Measurements from ENCODE around the gene C16orf82.

Gene C16orf82

DNA sequence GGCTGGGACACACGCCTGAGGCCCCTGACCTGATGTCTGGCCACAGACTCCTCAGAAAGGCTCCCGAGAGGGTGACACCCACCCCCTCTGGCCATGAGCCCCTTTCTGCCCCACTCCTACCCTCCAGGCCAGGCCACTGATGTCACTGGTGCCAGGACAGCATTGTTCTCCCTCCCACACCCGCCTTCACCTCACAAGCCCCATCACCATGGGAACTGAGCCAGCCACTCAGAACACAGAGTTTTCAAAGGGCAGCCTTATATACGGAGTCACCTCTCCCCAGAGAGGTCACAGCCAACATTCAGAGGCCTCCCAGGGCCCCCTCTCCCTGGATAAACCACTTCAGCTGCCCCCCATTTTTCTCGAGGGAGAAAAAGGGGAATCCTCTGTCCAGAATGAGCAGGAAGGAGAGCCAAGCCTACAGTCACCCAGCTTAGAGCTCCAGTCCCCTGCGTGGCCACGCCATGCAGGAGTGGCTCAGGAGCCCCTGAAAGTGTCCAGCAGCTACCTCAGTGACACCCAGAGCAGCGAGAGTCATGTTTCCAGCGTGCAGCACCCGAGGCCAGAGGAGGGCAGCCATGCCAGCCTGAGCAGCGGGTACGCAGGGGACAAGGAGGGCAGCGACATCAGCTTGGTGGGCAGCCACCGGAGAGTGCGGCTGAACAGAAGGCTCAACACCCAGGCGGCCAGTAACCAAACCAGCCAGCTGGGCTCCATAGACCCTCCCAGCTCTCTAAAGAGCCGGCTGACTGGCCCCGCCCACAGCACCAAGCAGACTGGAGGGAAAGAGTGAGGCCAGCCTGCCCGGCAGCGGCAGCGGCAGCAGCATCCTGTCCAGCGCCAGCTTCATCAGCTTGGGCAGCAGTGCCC lies at the start of gene C16orf82:
C16orf82 (plus strand) TSS at position 260 of the 870 bp plus-strand sequence.
- H3K36me3 ChIP-seq (ENCODE audit: insufficient read depth, low read length) = no peaks in the 10 kb centered on the region
- H3K4me1 ChIP-seq (ENCODE audit: insufficient read depth, low read length) = no peaks in the 10 kb centered on the region
- H3K9me3 ChIP-seq (ENCODE audit: control insufficient read depth, insufficient read depth, low read length) = no peaks in the 10 kb centered on the region
- no peak within 1 kb of the TSS for H3K9ac ChIP-seq (ENCODE audit: low read depth, low read length)

- no peaks in the 10 kb centered on the region for H3K9me3 ChIP-seq (ENCODE audit: control insufficient read depth, insufficient read depth, low read length)
- no peak overlapping the region for H3K9ac ChIP-seq (ENCODE audit: low read depth, low read length)
- no peaks in the 10 kb centered on the region for H3K36me3 ChIP-seq (ENCODE audit: insufficient read depth, low read length)
- no peaks in the 10 kb centered on the region for H3K4me1 ChIP-seq (ENCODE audit: insufficient read depth, low read length)
Measured at GRCh38 chr16:27020031-27020430, 46.7 kb upstream of the C16orf82 start.

- no peak overlapping the region for H3K9ac ChIP-seq (ENCODE audit: low read depth, low read length)
- no peaks in the 10 kb centered on the region for H3K36me3 ChIP-seq (ENCODE audit: insufficient read depth, low read length)
- H3K4me1 ChIP-seq (ENCODE audit: insufficient read depth, low read length) = no peaks in the 10 kb centered on the region
- H3K9me3 ChIP-seq (ENCODE audit: control insufficient read depth, insufficient read depth, low read length) = no peaks in the 10 kb centered on the region
Measured at GRCh38 chr16:27024010-27024409, 42.7 kb upstream of the C16orf82 start.

GRCh38 chr16:27025581-27025980 lies 41.1 kb upstream of the C16orf82 start:
- H3K9me3 ChIP-seq (ENCODE audit: control insufficient read depth, insufficient read depth, low read length) = no peaks in the 10 kb centered on the region
- no peaks in the 10 kb centered on the region for H3K36me3 ChIP-seq (ENCODE audit: insufficient read depth, low read length)
- H3K9ac ChIP-seq (ENCODE audit: low read depth, low read length) = no peak overlapping the region
- no peaks in the 10 kb centered on the region for H3K4me1 ChIP-seq (ENCODE audit: insufficient read depth, low read length)

DNA sequence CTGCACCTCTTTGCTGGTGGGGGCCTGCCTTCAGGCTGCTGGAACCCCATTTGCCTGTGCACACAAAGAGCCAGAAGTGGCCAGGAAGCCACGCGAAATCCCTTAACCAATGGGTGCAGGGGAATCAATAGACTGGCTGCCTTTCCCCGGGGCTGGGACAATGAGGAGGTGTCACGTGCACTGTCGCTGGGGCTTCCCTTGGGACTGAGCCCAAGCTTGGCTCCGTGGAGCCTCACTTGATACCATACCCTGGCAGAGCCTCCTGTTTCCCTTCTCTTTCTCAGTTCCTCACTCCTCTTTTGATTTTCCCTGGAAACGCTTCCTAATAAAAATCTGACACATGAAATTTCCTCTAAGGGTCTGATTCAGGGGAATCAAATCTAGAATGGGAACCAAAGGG lies 38.8 kb upstream of the C16orf82 start:
- H3K9ac ChIP-seq (ENCODE audit: low read depth, low read length) = no peak overlapping the region
- H3K4me1 ChIP-seq (ENCODE audit: insufficient read depth, low read length) = no peaks in the 10 kb centered on the region
- no peaks in the 10 kb centered on the region for H3K9me3 ChIP-seq (ENCODE audit: control insufficient read depth, insufficient read depth, low read length)
- H3K36me3 ChIP-seq (ENCODE audit: insufficient read depth, low read length) = no peaks in the 10 kb centered on the region

- no peaks in the 10 kb centered on the region for H3K4me1 ChIP-seq (ENCODE audit: insufficient read depth, low read length)
- no peak overlapping the region for H3K9ac ChIP-seq (ENCODE audit: low read depth, low read length)
- H3K36me3 ChIP-seq (ENCODE audit: insufficient read depth, low read length) = no peaks in the 10 kb centered on the region
- H3K9me3 ChIP-seq (ENCODE audit: control insufficient read depth, insufficient read depth, low read length) = no peaks in the 10 kb centered on the region
Measured at GRCh38 chr16:27028591-27029110, 38.1 kb upstream of the C16orf82 start.

DNA sequence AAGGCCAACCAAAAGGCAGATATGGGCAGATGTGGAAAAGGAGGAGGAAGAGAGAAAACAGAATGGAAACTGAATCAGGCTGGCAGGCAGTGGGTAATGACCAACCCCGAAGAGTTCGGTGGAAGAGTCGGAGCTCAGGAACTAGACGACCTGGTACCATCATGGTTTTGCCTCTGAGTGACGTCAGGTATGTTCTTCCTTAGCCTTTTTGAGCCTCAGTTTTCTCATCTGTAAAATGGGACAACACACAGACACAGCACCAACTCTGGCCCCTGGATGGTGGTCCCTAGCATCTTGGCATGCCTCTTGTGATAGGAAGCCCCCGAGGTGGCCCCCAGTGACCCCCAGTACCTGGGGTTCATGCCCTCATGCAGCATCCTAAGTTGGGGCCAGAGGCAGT lies 37.2 kb upstream of the C16orf82 start:
- Histone ChIP-seq H3K36me3 (ENCODE audit: insufficient read depth, low read length) (no peaks in the 10 kb centered on the region), H3K9ac (ENCODE audit: low read depth, low read length) (no peak overlapping the region), H3K9me3 (ENCODE audit: control insufficient read depth, insufficient read depth, low read length) (no peaks in the 10 kb centered on the region), H3K4me1 (ENCODE audit: insufficient read depth, low read length) (no peaks in the 10 kb centered on the region)

- H3K9me3 ChIP-seq (ENCODE audit: control insufficient read depth, insufficient read depth, low read length) = no peaks in the 10 kb centered on the region
- H3K36me3 ChIP-seq (ENCODE audit: insufficient read depth, low read length) = no peaks in the 10 kb centered on the region
- no peaks in the 10 kb centered on the region for H3K4me1 ChIP-seq (ENCODE audit: insufficient read depth, low read length)
- no peak overlapping the region for H3K9ac ChIP-seq (ENCODE audit: low read depth, low read length)
Measured at GRCh38 chr16:27033281-27033979, 33.3 kb upstream of the C16orf82 start.

DNA sequence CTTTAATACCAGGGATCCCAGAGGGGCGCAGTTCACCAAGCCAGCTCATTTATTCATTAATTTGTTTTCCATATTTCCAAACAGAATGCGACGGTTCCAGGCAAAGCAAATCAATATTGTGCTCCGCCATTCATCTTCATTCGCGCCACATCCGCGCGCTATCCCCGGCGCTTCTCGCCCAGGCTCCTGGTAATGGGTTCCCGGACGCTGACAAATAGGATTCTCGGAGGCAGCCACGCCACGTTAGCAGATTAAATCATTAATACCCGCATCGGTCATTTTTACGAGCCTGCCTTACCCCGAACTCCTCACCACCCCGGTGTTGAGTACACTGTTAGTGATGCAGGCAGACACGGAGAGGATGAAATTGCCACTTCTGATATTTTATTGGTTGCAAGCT lies 26.0 kb upstream of the C16orf82 start:
- Histone ChIP-seq H3K9me3 (ENCODE audit: control insufficient read depth, insufficient read depth, low read length) (no peaks in the 10 kb centered on the region), H3K4me1 (ENCODE audit: insufficient read depth, low read length) (no peaks in the 10 kb centered on the region), H3K9ac (ENCODE audit: low read depth, low read length) (no peak overlapping the region), H3K36me3 (ENCODE audit: insufficient read depth, low read length) (no peaks in the 10 kb centered on the region)

DNA sequence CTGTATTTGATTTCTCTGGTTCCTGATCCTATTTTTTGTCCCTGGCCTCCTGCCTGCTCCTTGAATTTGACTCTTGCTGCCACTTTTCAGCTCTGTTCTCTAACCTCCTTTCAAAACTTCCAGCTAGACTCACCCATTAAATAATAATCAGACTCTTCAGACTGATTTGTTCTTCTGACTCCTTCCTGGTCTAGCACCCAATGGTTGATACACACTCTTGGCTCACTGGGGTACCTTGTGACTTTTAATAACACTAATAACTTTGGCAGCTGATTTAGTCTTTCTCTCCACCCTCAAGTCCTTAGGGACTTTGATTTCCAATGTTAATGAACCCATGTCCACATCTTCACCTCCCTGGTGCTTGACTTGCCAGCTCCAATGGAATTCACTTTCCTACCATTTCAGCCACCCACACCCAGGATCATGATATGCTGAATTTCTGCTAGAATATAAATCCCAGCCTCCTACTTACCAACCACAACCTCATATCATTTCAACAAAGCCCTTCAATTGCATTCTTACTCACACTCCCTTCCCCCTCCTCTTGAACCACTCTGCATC lies 19.7 kb upstream of the C16orf82 start:
- Histone ChIP-seq H3K9ac (ENCODE audit: low read depth, low read length) (no peak overlapping the region), H3K36me3 (ENCODE audit: insufficient read depth, low read length) (no peaks in the 10 kb centered on the region), H3K4me1 (ENCODE audit: insufficient read depth, low read length) (0 out of 2 replicates have a peak, but pooled peaks cover 3% of the 10 kb centered on the region), H3K9me3 (ENCODE audit: control insufficient read depth, insufficient read depth, low read length) (no peaks in the 10 kb centered on the region)

- no peak overlapping the region for H3K9ac ChIP-seq (ENCODE audit: low read depth, low read length)
- H3K9me3 ChIP-seq (ENCODE audit: control insufficient read depth, insufficient read depth, low read length) = no peaks in the 10 kb centered on the region
- H3K4me1 ChIP-seq (ENCODE audit: insufficient read depth, low read length) = 0 out of 2 replicates have a peak, but pooled peaks cover 3% of the 10 kb centered on the region
- no peaks in the 10 kb centered on the region for H3K36me3 ChIP-seq (ENCODE audit: insufficient read depth, low read length)
Measured at GRCh38 chr16:27048316-27048715, 18.4 kb upstream of the C16orf82 start.

- H3K4me1 ChIP-seq (ENCODE audit: insufficient read depth, low read length) = 0 out of 2 replicates have a peak, but pooled peaks cover 3% of the 10 kb centered on the region
Measured at GRCh38 chr16:27049117-27049516, 17.6 kb upstream of the C16orf82 start.

DNA sequence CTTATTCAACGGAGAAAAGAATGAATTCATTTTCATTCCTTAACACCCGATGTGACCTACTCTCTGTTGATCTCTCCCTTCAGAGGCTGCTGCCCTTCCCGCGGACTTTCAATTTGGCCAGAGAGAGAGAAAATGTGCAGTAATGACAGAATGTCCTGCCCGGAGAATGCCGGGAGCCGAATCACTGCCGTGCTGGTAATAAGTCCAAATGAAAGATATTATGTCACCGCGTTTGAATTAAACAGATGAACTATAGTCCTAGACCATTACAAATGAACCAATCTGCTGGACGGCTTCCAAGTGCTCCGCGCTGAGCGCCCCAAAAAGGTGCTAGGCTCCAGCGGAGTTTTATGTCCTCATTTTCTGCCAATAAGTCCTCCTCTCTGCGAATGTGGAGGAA lies 14.7 kb upstream of the C16orf82 start:
- Histone ChIP-seq H3K36me3 (ENCODE audit: insufficient read depth, low read length) (no peaks in the 10 kb centered on the region), H3K9ac (ENCODE audit: low read depth, low read length) (no peak overlapping the region), H3K4me1 (ENCODE audit: insufficient read depth, low read length) (0 out of 2 replicates have a peak, but pooled peaks cover 3% of the 10 kb centered on the region), H3K9me3 (ENCODE audit: control insufficient read depth, insufficient read depth, low read length) (no peaks in the 10 kb centered on the region)

More at GRCh38 chr16:27049117-27049516, 17.6 kb upstream of the C16orf82 start:
- no peak overlapping the region for H3K9ac ChIP-seq (ENCODE audit: low read depth, low read length)
- H3K9me3 ChIP-seq (ENCODE audit: control insufficient read depth, insufficient read depth, low read length) = no peaks in the 10 kb centered on the region
- H3K36me3 ChIP-seq (ENCODE audit: insufficient read depth, low read length) = no peaks in the 10 kb centered on the region

- H3K9me3 ChIP-seq (ENCODE audit: control insufficient read depth, insufficient read depth, low read length) = no peaks in the 10 kb centered on the region
- no peaks in the 10 kb centered on the region for H3K36me3 ChIP-seq (ENCODE audit: insufficient read depth, low read length)
- no peak overlapping the region for H3K9ac ChIP-seq (ENCODE audit: low read depth, low read length)
- H3K4me1 ChIP-seq (ENCODE audit: insufficient read depth, low read length) = 0 out of 2 replicates have a peak, but pooled peaks cover 3% of the 10 kb centered on the region
Measured at GRCh38 chr16:27053996-27054395, 12.7 kb upstream of the C16orf82 start.

Data from ES-I3 (cell line).